GM18519 (cell line): ENCODE data around the gene SMNDC1.
A peak's percentile ranks its signal among the peaks of the same experiment; 100 is the strongest.
"Not testable (repeated sequence)": the region's sequence is repeated elsewhere in the genome, so short reads cannot be mapped to it uniquely, and the experiment has no call there.

Experiments used
- ATAC-seq: cut with Tn5 transposase; IDR thresholded peaks from one replicate; pipeline ENCODE4 v1.9.1; 2021; ENCODE audit warnings: mild to moderate bottlenecking, moderate library complexity; ENCODE audit not compliant: unreplicated experiment, low FRiP score

SMNDC1 gene

GRCh38 chr10:110286841-110287240 lies 17.9 kb downstream of the SMNDC1 start:
- no peak for ATAC-seq

- no peak for ATAC-seq
Measured at GRCh38 chr10:110285501-110285900, 19.2 kb downstream of the SMNDC1 start.

GRCh38 chr10:110284262-110284661 lies 20.5 kb downstream of the SMNDC1 start:
- no peak for ATAC-seq

- no peak for ATAC-seq
Measured at GRCh38 chr10:110279407-110279986, 25.2 kb downstream of the SMNDC1 start.

GRCh38 chr10:110278562-110279406 lies 25.9 kb downstream of the SMNDC1 start:
- no peak for ATAC-seq

- ATAC-seq, result no peak
Measured at GRCh38 chr10:110277591-110277990, 27.1 kb downstream of the SMNDC1 start.

GRCh38 chr10:110276603-110277002 lies 28.1 kb downstream of the SMNDC1 start:
- no peak for ATAC-seq

GRCh38 chr10:110275128-110275729 lies 29.5 kb downstream of the SMNDC1 start:
- ATAC-seq, result no peak

GRCh38 chr10:110274647-110275046 lies 30.1 kb downstream of the SMNDC1 start:
- no peak for ATAC-seq

- no peak for ATAC-seq
Measured at GRCh38 chr10:110274072-110274627, 30.6 kb downstream of the SMNDC1 start.

GRCh38 chr10:110273474-110273873 lies 31.2 kb downstream of the SMNDC1 start:
- ATAC-seq, result no peak

- ATAC-seq, result not testable (repeated sequence)
Measured at GRCh38 chr10:110272995-110273394, 31.7 kb downstream of the SMNDC1 start.

GRCh38 chr10:110269374-110270318 lies 35.1 kb downstream of the SMNDC1 start:
- ATAC-seq, result peak; percentile 51

GRCh38 chr10:110268971-110269370 lies 35.7 kb downstream of the SMNDC1 start:
- ATAC-seq, result no peak

- ATAC-seq, result no peak
Measured at GRCh38 chr10:110268442-110268841, 36.3 kb downstream of the SMNDC1 start.

- no peak for ATAC-seq
Measured at GRCh38 chr10:110267276-110267675, 37.4 kb downstream of the SMNDC1 start.

- no peak for ATAC-seq
Measured at GRCh38 chr10:110265573-110266193, 39.0 kb downstream of the SMNDC1 start.

GRCh38 chr10:110263164-110263563 lies 41.6 kb downstream of the SMNDC1 start:
- ATAC-seq, result no peak

- ATAC-seq, result no peak
Measured at GRCh38 chr10:110260746-110261477, 43.8 kb downstream of the SMNDC1 start.
